Fibroblast of pulmonary artery (primary cell): ENCODE data around the gene LAMTOR5.
"Not testable (repeated sequence)": the region's sequence is repeated elsewhere in the genome, so short reads cannot be mapped to it uniquely, and the experiment has no call there.

ENCODE experiments used
- DNase-seq: peaks from one replicate; pipeline ENCODE4 v3.0.0-alpha.2; 2010; ENCODE audit warnings: low read depth
- H3K4me3 ChIP-seq: replicated peaks from 2 replicates; pipeline ENCODE4 v1.5.1; 2011; ENCODE audit warnings: low read depth, mild to moderate bottlenecking, control low read depth, low read length, moderate library complexity
- CTCF ChIP-seq: IDR thresholded peaks from 2 replicates; pipeline ENCODE4 v1.5.1; 2011; ENCODE audit warnings: mild to moderate bottlenecking, control low read depth, low read length, inconsistent platforms; ENCODE audit errors: missing control alignments

The LAMTOR5 gene

DNA sequence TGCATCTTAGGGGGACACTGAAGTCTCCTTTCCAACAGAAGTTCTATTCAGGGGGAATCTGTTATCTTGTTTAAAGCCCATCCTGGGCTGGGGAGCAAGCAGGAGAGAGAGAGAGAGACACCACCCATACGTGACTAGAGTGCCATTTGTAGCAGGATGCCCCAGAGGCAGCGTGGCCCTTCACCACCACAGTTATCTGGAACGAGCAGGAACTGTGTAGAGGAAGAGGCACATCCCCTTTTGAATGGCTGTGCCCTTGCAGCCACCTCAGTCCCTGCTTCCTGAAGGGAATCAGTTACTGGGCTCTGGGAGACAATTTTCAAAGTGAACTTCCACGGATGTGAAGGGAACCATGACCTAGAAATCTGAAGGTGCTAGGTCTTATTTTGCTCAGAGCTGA is 19.4 kb upstream of the LAMTOR5 start:
- DNase-seq: no peak
- no peak overlapping the region for H3K4me3 ChIP-seq
- TF ChIP-seq CTCF: no peak

GRCh38 chr1:110425612-110426152 is 18.2 kb upstream of the LAMTOR5 start:
- no peak for DNase-seq
- no peak for TF ChIP-seq CTCF
- no peak overlapping the region for H3K4me3 ChIP-seq

DNA sequence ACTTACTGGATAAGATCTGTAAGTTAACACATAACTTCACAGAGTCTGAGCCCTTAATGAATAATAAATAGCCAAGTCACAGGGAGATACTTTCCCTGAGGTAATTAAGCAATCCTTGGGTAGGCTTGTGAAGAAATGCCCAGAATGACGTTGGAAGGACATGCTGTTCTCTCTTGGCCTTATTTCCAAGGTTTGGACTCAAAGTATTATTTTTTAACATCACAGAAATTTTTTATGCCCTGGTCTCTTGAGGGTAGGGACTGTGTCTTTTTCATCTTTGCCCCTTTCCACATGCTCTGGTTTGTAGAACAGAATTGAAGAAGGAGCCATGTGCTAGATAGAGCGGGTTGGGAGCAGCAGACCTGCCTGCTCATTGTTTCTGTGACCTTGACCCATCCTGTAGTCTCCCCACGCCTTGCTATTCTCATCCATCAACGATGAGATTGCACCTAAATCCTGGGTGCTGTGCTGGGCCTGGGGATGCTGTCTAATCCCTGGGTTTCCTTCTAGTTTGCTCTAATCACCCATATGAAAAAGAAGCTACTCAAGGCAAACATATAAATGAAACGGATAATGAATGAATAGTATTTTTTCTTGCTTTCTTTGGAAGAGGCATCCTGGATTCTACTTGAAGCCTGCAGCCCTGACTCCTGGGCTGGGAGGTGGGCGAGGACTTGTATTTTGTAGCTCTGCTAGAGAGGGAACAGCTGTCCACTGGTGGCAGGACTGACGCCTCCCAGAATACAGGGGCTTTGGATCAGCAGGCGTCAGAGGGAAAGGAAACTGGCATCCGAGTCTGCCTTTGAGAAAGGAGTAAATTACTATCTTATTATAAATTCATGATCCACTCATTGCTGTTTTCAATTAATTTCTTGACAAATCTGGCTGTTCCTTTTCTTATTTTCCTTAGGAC is 17.5 kb upstream of the LAMTOR5 start:
- DNase-seq: peak; percentile 26
- no peak for TF ChIP-seq CTCF

DNA sequence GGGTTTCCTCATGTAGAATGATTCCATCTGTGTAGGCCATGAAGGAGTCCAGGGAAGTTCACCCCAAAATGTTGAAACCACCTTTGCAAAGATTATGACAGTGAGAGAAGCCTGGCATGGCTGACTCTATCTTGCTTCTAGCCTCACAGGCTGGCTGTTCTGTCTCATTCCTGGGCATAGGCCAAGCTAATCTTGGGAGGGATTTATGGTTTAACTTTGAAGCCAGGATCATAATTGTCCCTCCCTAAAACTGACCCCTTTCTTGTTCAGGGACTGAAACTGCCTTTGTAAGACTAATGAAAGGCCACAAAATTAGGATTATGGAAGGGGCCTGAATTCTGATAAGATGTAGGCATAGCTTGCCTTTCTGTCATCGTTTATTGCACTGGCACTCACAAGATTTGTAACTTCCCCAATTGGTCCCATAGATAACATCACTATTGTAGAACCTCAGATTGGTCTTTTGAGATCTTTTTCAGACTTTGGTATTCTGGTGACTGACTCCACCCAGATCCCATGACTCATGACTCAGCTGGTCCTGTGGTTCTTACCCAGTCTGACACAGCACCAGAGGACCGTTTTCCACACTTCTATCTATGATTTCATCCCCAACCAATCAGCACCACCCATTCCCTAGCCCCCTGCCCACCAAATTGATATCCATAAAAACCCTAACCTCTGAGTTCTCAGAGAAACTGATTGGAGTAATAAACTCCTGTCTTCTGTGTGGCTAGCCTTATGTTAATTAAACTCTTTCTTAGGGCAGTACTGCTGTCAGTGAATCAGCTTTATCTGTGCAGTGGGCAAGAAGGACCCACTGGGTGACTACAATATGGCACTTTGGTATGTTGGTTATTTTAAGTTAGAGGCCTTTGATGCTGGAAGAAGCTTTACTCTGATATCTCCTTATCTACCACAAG is 13.6 kb upstream of the LAMTOR5 start:
- peak; percentile 38 for DNase-seq
- TF ChIP-seq CTCF: no peak
- no peak overlapping the region for H3K4me3 ChIP-seq

More for the DNA sequence above, 17.5 kb upstream of the LAMTOR5 start:
- H3K4me3 ChIP-seq: no peak overlapping the region

DNA sequence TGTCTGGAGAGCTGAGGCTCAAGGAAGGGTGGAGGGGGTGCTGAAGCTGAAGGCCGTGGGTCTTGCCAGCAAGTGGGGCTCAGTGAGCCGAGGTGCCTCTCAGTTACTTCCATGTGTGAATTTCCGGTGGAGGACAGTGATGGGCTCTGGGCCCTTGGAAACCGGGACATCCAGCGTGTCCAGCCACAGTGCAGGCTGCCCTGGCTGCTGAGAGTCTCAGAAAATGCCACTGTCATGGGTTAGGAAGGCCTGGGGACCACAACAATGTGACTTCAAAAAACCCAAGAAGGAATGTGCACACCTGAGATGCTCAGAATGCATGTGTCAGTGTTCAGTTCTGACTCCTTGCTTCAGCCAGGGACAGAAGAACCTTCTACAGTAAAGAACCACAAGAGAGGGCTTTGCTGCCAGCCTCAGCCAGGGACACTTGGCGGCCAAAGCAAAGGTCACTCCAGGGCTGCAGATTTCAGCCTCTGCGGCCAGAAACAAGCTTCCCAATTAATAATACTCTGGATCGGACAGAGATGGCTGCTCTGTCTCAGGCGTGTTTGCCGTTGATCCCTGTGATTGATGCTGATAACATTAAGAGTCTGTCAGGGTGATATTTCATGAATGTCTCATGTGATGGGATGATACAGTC is 12.6 kb upstream of the LAMTOR5 start:
- TF ChIP-seq CTCF: no peak
- no peak for DNase-seq
- no peak overlapping the region for H3K4me3 ChIP-seq

DNA sequence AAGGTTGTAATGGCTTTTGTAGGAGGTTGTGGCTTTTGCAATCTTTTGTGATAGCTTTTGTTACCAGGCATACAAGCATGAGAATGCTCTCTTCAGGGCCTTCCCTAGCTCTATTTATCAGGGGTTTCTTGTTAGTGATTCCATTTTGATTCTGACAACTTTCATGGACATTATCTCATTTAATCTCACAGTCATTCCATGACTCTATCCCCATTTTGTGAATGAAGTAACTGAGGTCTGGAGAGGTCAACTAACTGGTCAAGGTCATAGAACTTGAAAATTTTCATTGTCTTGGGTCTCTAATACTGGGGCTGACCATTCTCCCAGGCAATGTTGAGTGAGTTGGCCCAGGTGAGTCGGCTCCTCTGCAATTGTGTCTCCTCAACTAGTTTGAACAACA is 11.2 kb upstream of the LAMTOR5 start:
- no peak for TF ChIP-seq CTCF
- H3K4me3 ChIP-seq: no peak overlapping the region
- DNase-seq: no peak

DNA sequence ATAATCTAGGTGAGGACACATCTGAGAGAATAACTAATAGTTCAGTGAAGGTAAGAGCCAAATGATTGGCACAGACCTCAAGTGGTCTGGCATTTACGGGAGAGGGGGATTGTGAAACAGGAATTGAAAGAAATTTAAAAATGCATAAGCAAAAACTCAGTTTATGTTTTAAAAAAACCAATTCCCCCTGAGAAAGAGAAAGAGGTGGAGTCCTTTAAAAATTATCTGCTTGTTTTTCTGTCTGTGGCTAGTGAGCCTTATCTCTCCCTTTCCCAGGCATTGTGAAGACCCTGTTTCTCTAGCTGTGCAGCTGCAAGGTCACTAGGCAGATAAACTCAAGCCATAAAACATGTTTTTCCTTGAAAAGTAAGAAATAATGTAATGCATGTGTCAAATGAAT is 5.6 kb upstream of the LAMTOR5 start:
- DNase-seq, H3K4me3 ChIP-seq: not testable (repeated sequence)
